GM18873 (cell line): ENCODE measurements around the gene ANKRD17.
A peak's percentile ranks its signal among the peaks of the same experiment; 100 is the strongest.

Source experiments
- ATAC-seq: cut with Tn5 transposase; IDR thresholded peaks from one replicate; pipeline ENCODE4 v1.9.1; 2021; ENCODE audit warnings: mild to moderate bottlenecking, moderate library complexity, moderate number of reproducible peaks; ENCODE audit not compliant: unreplicated experiment, low FRiP score

Gene ANKRD17

GRCh38 chr4:73067971-73068394 is 190.6 kb downstream of the ANKRD17 start:
- no peak for ATAC-seq

GRCh38 chr4:73066928-73067327 is 191.7 kb downstream of the ANKRD17 start:
- ATAC-seq, result no peak

GRCh38 chr4:73066445-73066844 is 192.2 kb downstream of the ANKRD17 start:
- ATAC-seq, result no peak

GRCh38 chr4:73064536-73064935 is 194.1 kb downstream of the ANKRD17 start:
- no peak for ATAC-seq

- peak; percentile 90 for ATAC-seq
Measured at GRCh38 chr4:73055241-73055897, 203.2 kb downstream of the ANKRD17 start.

- ATAC-seq, result no peak
Measured at GRCh38 chr4:73053974-73054480, 204.6 kb downstream of the ANKRD17 start.

GRCh38 chr4:73053076-73053475 is 205.5 kb downstream of the ANKRD17 start:
- no peak for ATAC-seq

- no peak for ATAC-seq
Measured at GRCh38 chr4:73051625-73052024, 207.0 kb downstream of the ANKRD17 start.

GRCh38 chr4:73045879-73046278 is 212.7 kb downstream of the ANKRD17 start:
- ATAC-seq, result no peak

GRCh38 chr4:73037057-73037456 is 221.5 kb downstream of the ANKRD17 start:
- no peak for ATAC-seq

GRCh38 chr4:73036123-73036522 is 222.5 kb downstream of the ANKRD17 start:
- no peak for ATAC-seq

GRCh38 chr4:73034896-73035295 is 223.7 kb downstream of the ANKRD17 start:
- ATAC-seq, result no peak

- ATAC-seq, result no peak
Measured at GRCh38 chr4:73028621-73029020, 230.0 kb downstream of the ANKRD17 start.
